ENCODE data around the gene TAF1A. TPM values are rescaled to one million over a fixed set of nuclear protein-coding genes. Genes with fewer than 3 reads are reported as not detected.
"Not testable (repeated sequence)": the region's sequence is repeated elsewhere in the genome, so short reads cannot be mapped to it uniquely, and the experiment has no call there.

TAF1A gene
- total RNA-seq, 1 donor from 2014 or later: 7.5 TPM

GRCh38 chr1:222616525-222616924 is 26.8 kb upstream of the TAF1A start:
- peak; percentile 62 for DNase-seq (ENCODE audit: low read depth)
- Mint-ChIP-seq H3K4me3 (ENCODE audit: unreplicated experiment) (peak overlapping the region; percentile 88), H3K27me3 (ENCODE audit: low read depth, unreplicated experiment) (peaks cover 11% of the 10 kb centered on the region), H3K27ac (ENCODE audit: unreplicated experiment) (no peak overlapping the region), H3K4me1 (ENCODE audit: low read depth, unreplicated experiment) (peaks cover 3% of the 10 kb centered on the region), H3K9me3 (ENCODE audit: unreplicated experiment) (peaks cover 2% of the 10 kb centered on the region), H3K36me3 (ENCODE audit: low read depth, unreplicated experiment) (no peaks in the 10 kb centered on the region)
- no peak overlapping the region for H3K9ac ChIP-seq (ENCODE audit: low read length)
- H3K36me3 ChIP-seq (ENCODE audit: insufficient read depth, low read length): no peaks in the 10 kb centered on the region
- H3K4me2 ChIP-seq (ENCODE audit: low read length): peak overlapping the region; percentile 94
- H3K4me3 ChIP-seq (ENCODE audit: insufficient read depth, low read depth, low read length): no peak overlapping the region
- H4K20me1 ChIP-seq (ENCODE audit: insufficient read depth, low read length): peaks cover 11% of the 10 kb centered on the region
- H3K27ac ChIP-seq (ENCODE audit: low read depth, low read length): no peak overlapping the region
- peaks cover 8% of the 10 kb centered on the region for H3K27me3 ChIP-seq (ENCODE audit: insufficient read depth, low read length)
- peaks cover 35% of the 10 kb centered on the region for H3K79me2 ChIP-seq (ENCODE audit: insufficient read depth, low read length)
- H2AFZ ChIP-seq (ENCODE audit: low read depth, low read length): no peak overlapping the region
- H3K9me3 ChIP-seq (ENCODE audit: insufficient read depth, low read depth, low read length): no peaks in the 10 kb centered on the region
- no peak for FAIRE-seq
- TF ChIP-seq EZH2 (IDR thresholded peaks at IDR 0.05; ENCODE audit: insufficient read depth, low read length): no peak
- TF ChIP-seq CTCF (IDR thresholded peaks at IDR 0.05; ENCODE audit: insufficient read depth, low read depth, low read length): no peak
- peaks cover 8% of the 10 kb centered on the region for H3K4me1 ChIP-seq (ENCODE audit: insufficient read depth, low read length)

GRCh38 chr1:222613627-222614026 is 23.9 kb upstream of the TAF1A start:
- Histone ChIP-seq H3K4me3 (ENCODE audit: insufficient read depth, low read depth, low read length) (no peak overlapping the region), H3K27ac (ENCODE audit: low read depth, low read length) (no peak overlapping the region), H3K79me2 (ENCODE audit: insufficient read depth, low read length) (peaks cover 7% of the 10 kb centered on the region), H2AFZ (ENCODE audit: low read depth, low read length) (no peak overlapping the region), H3K27me3 (ENCODE audit: insufficient read depth, low read length) (peaks cover 10% of the 10 kb centered on the region), H3K36me3 (ENCODE audit: insufficient read depth, low read length) (no peaks in the 10 kb centered on the region), H3K4me2 (ENCODE audit: low read length) (no peak overlapping the region), H3K9ac (ENCODE audit: low read length) (no peak overlapping the region), H4K20me1 (ENCODE audit: insufficient read depth, low read length) (no peaks in the 10 kb centered on the region), H3K9me3 (ENCODE audit: insufficient read depth, low read depth, low read length) (no peaks in the 10 kb centered on the region), H3K4me1 (ENCODE audit: insufficient read depth, low read length) (peaks cover 6% of the 10 kb centered on the region)
- H3K27me3 Mint-ChIP-seq (ENCODE audit: low read depth, unreplicated experiment): peaks cover 12% of the 10 kb centered on the region
- FAIRE-seq: no peak
- no peaks in the 10 kb centered on the region for H3K4me1 Mint-ChIP-seq (ENCODE audit: low read depth, unreplicated experiment)
- DNase-seq (ENCODE audit: low read depth): no peak
- H3K36me3 Mint-ChIP-seq (ENCODE audit: low read depth, unreplicated experiment): peaks cover 5% of the 10 kb centered on the region
- H3K4me3 Mint-ChIP-seq (ENCODE audit: unreplicated experiment): no peak overlapping the region
- TF ChIP-seq EZH2 (IDR thresholded peaks at IDR 0.05; ENCODE audit: insufficient read depth, low read length) (no peak), CTCF (IDR thresholded peaks at IDR 0.05; ENCODE audit: insufficient read depth, low read depth, low read length) (no peak)
- peaks cover 8% of the 10 kb centered on the region for H3K9me3 Mint-ChIP-seq (ENCODE audit: unreplicated experiment)
- no peak overlapping the region for H3K27ac Mint-ChIP-seq (ENCODE audit: unreplicated experiment)

GRCh38 chr1:222610728-222611127 is 21.0 kb upstream of the TAF1A start:
- no peak overlapping the region for H3K4me2 ChIP-seq (ENCODE audit: low read length)
- FAIRE-seq (no peak), DNase-seq (ENCODE audit: low read depth) (no peak)
- no peaks in the 10 kb centered on the region for H3K9me3 ChIP-seq (ENCODE audit: insufficient read depth, low read depth, low read length)
- H3K4me1 ChIP-seq (ENCODE audit: insufficient read depth, low read length): no peaks in the 10 kb centered on the region
- H3K36me3 ChIP-seq (ENCODE audit: insufficient read depth, low read length): no peaks in the 10 kb centered on the region
- no peak overlapping the region for H2AFZ ChIP-seq (ENCODE audit: low read depth, low read length)
- no peak overlapping the region for H3K4me3 Mint-ChIP-seq (ENCODE audit: unreplicated experiment)
- peaks cover 8% of the 10 kb centered on the region for H3K9me3 Mint-ChIP-seq (ENCODE audit: unreplicated experiment)
- H3K27ac Mint-ChIP-seq (ENCODE audit: unreplicated experiment): no peak overlapping the region
- peaks cover 6% of the 10 kb centered on the region for H3K36me3 Mint-ChIP-seq (ENCODE audit: low read depth, unreplicated experiment)
- no peak overlapping the region for H3K27ac ChIP-seq (ENCODE audit: low read depth, low read length)
- peaks cover 12% of the 10 kb centered on the region for H3K27me3 Mint-ChIP-seq (ENCODE audit: low read depth, unreplicated experiment)
- H3K27me3 ChIP-seq (ENCODE audit: insufficient read depth, low read length): peaks cover 10% of the 10 kb centered on the region
- TF ChIP-seq CTCF (IDR thresholded peaks at IDR 0.05; ENCODE audit: insufficient read depth, low read depth, low read length) (no peak), EZH2 (IDR thresholded peaks at IDR 0.05; ENCODE audit: insufficient read depth, low read length) (no peak)
- no peak overlapping the region for H3K4me3 ChIP-seq (ENCODE audit: insufficient read depth, low read depth, low read length)
- H3K4me1 Mint-ChIP-seq (ENCODE audit: low read depth, unreplicated experiment): no peaks in the 10 kb centered on the region
- H3K9ac ChIP-seq (ENCODE audit: low read length): no peak overlapping the region
- H4K20me1 ChIP-seq (ENCODE audit: insufficient read depth, low read length): no peaks in the 10 kb centered on the region
- no peaks in the 10 kb centered on the region for H3K79me2 ChIP-seq (ENCODE audit: insufficient read depth, low read length)

GRCh38 chr1:222609111-222609510 is 19.4 kb upstream of the TAF1A start:
- FAIRE-seq; H3K9me3 Mint-ChIP-seq (ENCODE audit: unreplicated experiment): not testable (repeated sequence)

More at GRCh38 chr1:222609111-222609510, 19.4 kb upstream of the TAF1A start:
- H3K4me1 ChIP-seq (ENCODE audit: insufficient read depth, low read length); H3K4me2 ChIP-seq (ENCODE audit: low read length); H3K79me2 ChIP-seq (ENCODE audit: insufficient read depth, low read length); H3K27ac ChIP-seq (ENCODE audit: low read depth, low read length); H3K36me3 Mint-ChIP-seq (ENCODE audit: low read depth, unreplicated experiment); H4K20me1 ChIP-seq (ENCODE audit: insufficient read depth, low read length); DNase-seq (ENCODE audit: low read depth); H2AFZ ChIP-seq (ENCODE audit: low read depth, low read length); H3K27me3 Mint-ChIP-seq (ENCODE audit: low read depth, unreplicated experiment); H3K27me3 ChIP-seq (ENCODE audit: insufficient read depth, low read length); H3K36me3 ChIP-seq (ENCODE audit: insufficient read depth, low read length); H3K27ac Mint-ChIP-seq (ENCODE audit: unreplicated experiment); H3K9ac ChIP-seq (ENCODE audit: low read length); H3K9me3 ChIP-seq (ENCODE audit: insufficient read depth, low read depth, low read length); H3K4me1 Mint-ChIP-seq (ENCODE audit: low read depth, unreplicated experiment); H3K4me3 ChIP-seq (ENCODE audit: insufficient read depth, low read depth, low read length); H3K4me3 Mint-ChIP-seq (ENCODE audit: unreplicated experiment): not testable (repeated sequence)

Measured in astrocyte (in vitro differentiated cells and primary cell).